Endothelial cell of umbilical vein (primary cell): ENCODE measurements around the gene LGALS7. TPM values are rescaled to one million over a fixed set of nuclear protein-coding genes. Genes with fewer than 3 reads are reported as not detected.

Source experiments
- BruUV-seq: library from RNA; stranded (reverse); fragments of 400-500 nt; replicated peaks from 2 replicates; lab custom pipeline; 2021; lab: Mats Ljungman, UMichigan
- CTCF ChIA-PET: fragments of 300-600, 350-600 bp; sonication (Branson Sonifier 250); formaldehyde crosslinking; loops from one replicate; lab custom pipeline; 2021; ENCODE audit warnings: antibody characterized with exemption, inconsistent platforms; lab: Charles Lee
- POLR2A ChIA-PET: fragments of 300-600, 350-600 bp; sonication (Branson Sonifier 250); formaldehyde crosslinking; loops from one replicate; lab custom pipeline; 2021; ENCODE audit warnings: antibody characterized with exemption, inconsistent platforms; lab: Charles Lee
- DNase-seq: peaks from one replicate; pipeline ENCODE4 v3.0.0-alpha.2; 2011; ENCODE audit warnings: low read depth, low spot score
- FAIRE-seq: peaks from 2 replicates; lab custom pipeline; 2011; peaks lifted over from hg19 to GRCh38; lab: Jason Lieb, UNC
- H2AFZ ChIP-seq: 2 replicates; pipeline ENCODE4 v1.6.0; 2012; ENCODE audit warnings: low read depth, low read length, control low read depth, inconsistent platforms
- H3K27ac ChIP-seq: 2 replicates; pipeline ENCODE4 v1.5.1; 2011; ENCODE audit warnings: low read depth, mild to moderate bottlenecking, control low read depth, low read length, moderate library complexity; ENCODE audit not compliant: insufficient read depth
- H3K27me3 ChIP-seq, 2 experiments: 2 replicates each; pipeline versions ENCODE4 v1.6.0 to v1.6.1; 2011; ENCODE audit warnings: low read length in 2 of 2, mixed read lengths in 1 of 2; ENCODE audit not compliant: control insufficient read depth in 2 of 2, insufficient read depth in 2 of 2
- H3K36me3 ChIP-seq, 2 experiments: 2 replicates in 1 of 2; 3 replicates in 1 of 2; pipeline ENCODE4 v1.5.1; 2011; ENCODE audit warnings: low read length in 2 of 2, mild to moderate bottlenecking in 1 of 2, moderate library complexity in 1 of 2; ENCODE audit not compliant: control insufficient read depth in 2 of 2, insufficient read depth in 2 of 2; ENCODE audit errors: extremely low read depth in 1 of 2
- H3K4me1 ChIP-seq: 3 replicates; pipeline ENCODE4 v1.5.1; 2011; ENCODE audit warnings: mild to moderate bottlenecking, low read length; ENCODE audit not compliant: control insufficient read depth, insufficient read depth; ENCODE audit errors: extremely low read depth
- H3K4me2 ChIP-seq: 2 replicates; pipeline ENCODE4 v1.6.1; 2011; ENCODE audit warnings: low read length, control low read depth, mixed read lengths; ENCODE audit not compliant: insufficient read depth
- H3K4me3 ChIP-seq, 3 experiments: fragments of 200-600 bp in 1 of 3; sonication (generic), shearing (Covaris generic) in 1 of 3; replicated peaks in 1 of 3; 2 replicates each; pipeline ENCODE4 v1.5.1; 2011 to 2016; ENCODE audit warnings: control low read depth in 3 of 3, low read length in 3 of 3, mild to moderate bottlenecking in 2 of 3, inconsistent platforms in 1 of 3, low read depth in 1 of 3, moderate library complexity in 1 of 3; ENCODE audit not compliant: insufficient read depth in 1 of 3
- H3K79me2 ChIP-seq: 2 replicates; pipeline ENCODE4 v1.6.0; 2012; ENCODE audit warnings: low read length, inconsistent platforms; ENCODE audit not compliant: control insufficient read depth, insufficient read depth
- H3K9ac ChIP-seq: replicated peaks from 2 replicates; pipeline ENCODE3; 2011; ENCODE audit warnings: low read length, control low read depth; ENCODE audit not compliant: insufficient read depth; ENCODE audit errors: extremely low read depth
- H3K9me1 ChIP-seq: replicated peaks from 3 replicates; pipeline ENCODE4 v1.6.0; 2011; ENCODE audit warnings: mild to moderate bottlenecking, low read length; ENCODE audit not compliant: control insufficient read depth, insufficient read depth; ENCODE audit errors: extremely low read depth
- H3K9me3 ChIP-seq: replicated peaks from 2 replicates; pipeline ENCODE4 v1.5.1; 2012; ENCODE audit warnings: low read length, inconsistent platforms; ENCODE audit not compliant: control insufficient read depth, insufficient read depth
- H4K20me1 ChIP-seq: replicated peaks from 2 replicates; pipeline ENCODE3; 2011; ENCODE audit warnings: mild to moderate bottlenecking, low read length; ENCODE audit not compliant: control insufficient read depth, insufficient read depth; ENCODE audit errors: extremely low read depth
- EZH2 ChIP-seq: IDR thresholded peaks from 2 replicates; pipeline ENCODE4 v1.6.1; 2012; ENCODE audit warnings: borderline replicate concordance, low read depth, mild to moderate bottlenecking, moderate library complexity, low read length, inconsistent platforms; ENCODE audit not compliant: severe bottlenecking
- FOS ChIP-seq: IDR thresholded peaks from 2 replicates; pipeline ENCODE4 v1.6.1; 2011; ENCODE audit warnings: mild to moderate bottlenecking, low read length, moderate library complexity, borderline replicate concordance; ENCODE audit not compliant: insufficient read depth
- GATA2 ChIP-seq: IDR thresholded peaks from 2 replicates; pipeline ENCODE4 v1.7.0; 2011; ENCODE audit warnings: low read depth, mild to moderate bottlenecking, moderate library complexity, mixed read lengths, low read length; ENCODE audit not compliant: insufficient read length, insufficient read depth
- JUN ChIP-seq: IDR thresholded peaks from 2 replicates; pipeline ENCODE4 v1.6.1; 2011; ENCODE audit warnings: borderline replicate concordance, low read depth; ENCODE audit not compliant: insufficient read length, insufficient read depth
- MYC ChIP-seq: IDR thresholded peaks from one replicate; pipeline ENCODE4 v1.6.1; 2011; ENCODE audit warnings: mild to moderate bottlenecking, low read depth, low read length
- POLR2A ChIP-seq: IDR thresholded peaks from 2 replicates; pipeline ENCODE4 v1.6.1; 2012; ENCODE audit warnings: low read depth, mild to moderate bottlenecking, control low read depth, low read length
- POLR2AphosphoS5 ChIP-seq: IDR thresholded peaks from 2 replicates; pipeline ENCODE4 v1.6.1; 2012; ENCODE audit warnings: low read depth, mild to moderate bottlenecking, control low read depth, low read length, moderate library complexity; ENCODE audit not compliant: insufficient read depth
- dilution Hi-C: fragments of 300-500 bp; cut with MboI; formaldehyde crosslinking; loops from one replicate; pipeline ENCODE4 v1.15.0; 2019; ENCODE audit warnings: low sequenced_read_pairs; ENCODE audit not compliant: extremely low pct_ligation_motif_present
- intact Hi-C: fragments of 100-400 bp; cut with micrococcal nuclease; formaldehyde crosslinking; loops from one replicate; pipeline ENCODE4 v1.10.0; 2022
- polyA plus RNA-seq, 4 experiments: library from polyadenylated mRNA; depleted of rRNA in 3 of 4; stranded (reverse) in 3 of 4; unstranded in 1 of 4; fragments of >200 nt; gene quantifications; 2 replicates each; pipeline versions ENCODE4 v1.2.1 to v1.2.3, GENCODE V29; 2011 to 2012; ENCODE audit warnings: missing spikeins in 1 of 4
- total RNA-seq: library from RNA; stranded (reverse); gene quantifications from 2 replicates; pipeline ENCODE4 v1.2.3, GENCODE V29; 2021
- TF ChIP-seq, protein P1 (sequence below): IDR thresholded peaks from 2 replicates; pipeline ENCODE4 v1.6.1; 2011; ENCODE audit not compliant: insufficient read depth, insufficient read length
- TF ChIP-seq, protein P2 (sequence below), 2 donors: IDR thresholded peaks; 1 replicate in 1 of 2; 2 replicates in 1 of 2; pipeline ENCODE4 v1.5.1; 2011; ENCODE audit warnings: low read length in 2 of 2, mild to moderate bottlenecking in 2 of 2, moderate library complexity in 2 of 2, control low read depth in 1 of 2, inconsistent platforms in 1 of 2, low read depth in 1 of 2; ENCODE audit not compliant: insufficient read depth in 1 of 2; ENCODE audit errors: extremely low read depth in 1 of 2

Gene LGALS7
- total and polyA plus RNA-seq, 2 donors (not counting 3 experiments of a cell fraction or from before 2014, with no cell fraction given) = not detected

DNA sequence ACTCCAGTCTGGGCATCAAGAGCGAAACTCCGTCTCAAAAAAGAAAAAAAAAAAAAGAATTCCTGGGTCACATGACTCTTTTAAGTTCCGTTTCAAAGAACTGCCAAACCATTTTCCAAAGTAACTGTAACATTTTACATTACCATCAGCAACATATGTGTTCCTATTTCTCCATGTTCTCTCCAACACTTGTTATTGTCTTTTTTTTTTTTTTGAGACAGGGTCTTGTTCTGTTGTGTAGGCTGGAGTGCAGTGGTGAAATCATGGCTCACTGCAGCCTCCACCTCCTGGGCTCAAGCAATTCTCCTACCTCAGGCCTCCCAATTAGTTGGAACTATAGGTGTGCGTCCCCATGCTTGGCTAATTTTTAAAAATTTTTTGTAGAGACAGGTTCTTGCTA lies 22.2 kb upstream of the LGALS7 start:
- intact Hi-C loops = no loop called here
- no peaks in the 10 kb centered on the region for H3K27me3 ChIP-seq
- DNase-seq (no peak), FAIRE-seq (no peak)
- no peaks in the 10 kb centered on the region for H4K20me1 ChIP-seq
- H3K4me2 ChIP-seq = no peak overlapping the region
- H3K4me1 ChIP-seq = peaks cover 9% of the 10 kb centered on the region
- CTCF ChIA-PET = no interaction called here
- no peaks in the 10 kb centered on the region for H3K36me3 ChIP-seq
- no peak overlapping the region for H2AFZ ChIP-seq
- POLR2A ChIA-PET = no interaction called here
- H3K9me1 ChIP-seq = no peaks in the 10 kb centered on the region
- no TSS peak for BruUV-seq
- no peak overlapping the region for H3K27ac ChIP-seq
- no peak overlapping the region for H3K4me3 ChIP-seq
- dilution Hi-C loops = no loop called here
- H3K9me3 ChIP-seq = no peaks in the 10 kb centered on the region
- no peak overlapping the region for H3K9ac ChIP-seq
- no peaks in the 10 kb centered on the region for H3K79me2 ChIP-seq
- TF ChIP-seq, protein P1, sequence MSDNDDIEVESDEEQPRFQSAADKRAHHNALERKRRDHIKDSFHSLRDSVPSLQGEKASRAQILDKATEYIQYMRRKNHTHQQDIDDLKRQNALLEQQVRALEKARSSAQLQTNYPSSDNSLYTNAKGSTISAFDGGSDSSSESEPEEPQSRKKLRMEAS = no peak
- TF ChIP-seq POLR2AphosphoS5 = no peak
- no peak for TF ChIP-seq EZH2
- TF ChIP-seq MYC = no peak
- TF ChIP-seq, protein P2, sequence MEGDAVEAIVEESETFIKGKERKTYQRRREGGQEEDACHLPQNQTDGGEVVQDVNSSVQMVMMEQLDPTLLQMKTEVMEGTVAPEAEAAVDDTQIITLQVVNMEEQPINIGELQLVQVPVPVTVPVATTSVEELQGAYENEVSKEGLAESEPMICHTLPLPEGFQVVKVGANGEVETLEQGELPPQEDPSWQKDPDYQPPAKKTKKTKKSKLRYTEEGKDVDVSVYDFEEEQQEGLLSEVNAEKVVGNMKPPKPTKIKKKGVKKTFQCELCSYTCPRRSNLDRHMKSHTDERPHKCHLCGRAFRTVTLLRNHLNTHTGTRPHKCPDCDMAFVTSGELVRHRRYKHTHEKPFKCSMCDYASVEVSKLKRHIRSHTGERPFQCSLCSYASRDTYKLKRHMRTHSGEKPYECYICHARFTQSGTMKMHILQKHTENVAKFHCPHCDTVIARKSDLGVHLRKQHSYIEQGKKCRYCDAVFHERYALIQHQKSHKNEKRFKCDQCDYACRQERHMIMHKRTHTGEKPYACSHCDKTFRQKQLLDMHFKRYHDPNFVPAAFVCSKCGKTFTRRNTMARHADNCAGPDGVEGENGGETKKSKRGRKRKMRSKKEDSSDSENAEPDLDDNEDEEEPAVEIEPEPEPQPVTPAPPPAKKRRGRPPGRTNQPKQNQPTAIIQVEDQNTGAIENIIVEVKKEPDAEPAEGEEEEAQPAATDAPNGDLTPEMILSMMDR (IDR thresholded peaks at IDR 0.05; ENCODE audit: extremely low read depth in 1 of 2, insufficient read depth in 1 of 2, low read depth in 1 of 2, low read length in 2 of 2) = no peak
- no peak for TF ChIP-seq GATA2
- TF ChIP-seq FOS = no peak
- no peak for TF ChIP-seq JUN
- no peak for TF ChIP-seq POLR2A
